ENCODE data around the gene LRP11.

- TF ChIP-seq POLR2AphosphoS5 (IDR thresholded peaks at IDR 0.05) (no peak), EP300 (IDR thresholded peaks at IDR 0.05) (no peak)
These were observed 17.8 kb downstream of the LRP11 start for GRCh38 chr6:149846321-149846720.
